DMS153 (cell line): ENCODE results near the gene BTRC.

Experiments used
- DNase-seq: peaks from one replicate; lab custom pipeline; 2025; lab: John Stamatoyannopoulos, UW

BTRC gene

DNA sequence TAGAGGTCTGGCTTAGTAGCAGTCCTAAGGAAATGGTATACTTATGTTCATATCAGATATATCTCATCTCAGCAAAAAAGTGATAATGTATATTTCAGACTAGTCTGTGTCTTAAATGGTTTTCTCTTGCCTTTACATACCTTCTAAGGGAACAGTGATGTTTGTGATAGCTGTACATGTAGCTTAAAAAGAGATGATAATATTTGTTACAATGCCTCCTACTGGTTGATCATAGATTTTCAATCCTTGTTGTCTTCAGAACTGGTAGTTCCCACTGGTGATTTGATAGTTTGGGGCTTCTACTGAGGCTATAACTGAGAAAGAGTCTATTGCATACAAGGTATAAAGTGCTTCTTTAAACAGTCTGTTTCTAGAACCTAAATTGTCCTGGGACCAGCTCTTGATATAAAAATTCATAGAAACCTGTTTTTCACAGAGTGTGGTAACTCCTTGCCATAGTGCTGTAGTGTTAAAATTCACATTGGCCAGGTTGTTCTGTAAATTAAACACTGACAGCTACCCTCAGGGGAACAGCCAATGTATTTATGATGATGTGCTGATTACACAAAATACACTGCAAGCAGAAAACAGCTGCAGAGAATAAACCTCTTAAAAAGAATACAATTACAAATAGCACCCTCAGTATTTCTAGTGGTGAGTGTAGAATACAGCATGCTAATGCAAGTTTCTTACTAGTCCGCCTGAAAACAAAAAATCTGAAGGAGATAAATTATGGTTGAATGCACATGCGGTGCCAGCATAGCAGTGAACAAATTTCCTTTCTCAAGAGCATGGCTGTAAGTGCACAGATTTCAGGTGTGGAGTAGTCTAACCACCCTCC lies 90.3 kb downstream of the BTRC start:
- no peak for DNase-seq

DNA sequence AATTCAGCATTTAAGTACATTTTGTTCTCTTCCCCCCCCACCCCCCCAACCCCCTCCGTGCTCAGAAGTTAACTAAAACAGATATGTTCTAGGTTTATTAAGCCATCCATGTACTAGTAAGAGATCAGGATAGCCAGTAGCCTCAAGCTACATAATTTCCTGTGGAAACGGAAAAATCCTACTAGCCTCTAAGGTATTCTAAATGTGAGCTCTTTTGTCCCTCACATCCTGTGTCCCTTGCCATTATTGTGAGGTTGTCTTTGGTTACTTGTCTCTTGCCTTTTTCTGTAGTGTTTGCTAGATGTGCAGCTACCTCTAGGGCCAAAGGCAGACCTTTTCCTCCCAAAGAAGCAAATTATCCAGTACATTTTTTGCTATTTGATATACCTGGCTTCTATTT lies 92.1 kb downstream of the BTRC start:
- no peak for DNase-seq

DNA sequence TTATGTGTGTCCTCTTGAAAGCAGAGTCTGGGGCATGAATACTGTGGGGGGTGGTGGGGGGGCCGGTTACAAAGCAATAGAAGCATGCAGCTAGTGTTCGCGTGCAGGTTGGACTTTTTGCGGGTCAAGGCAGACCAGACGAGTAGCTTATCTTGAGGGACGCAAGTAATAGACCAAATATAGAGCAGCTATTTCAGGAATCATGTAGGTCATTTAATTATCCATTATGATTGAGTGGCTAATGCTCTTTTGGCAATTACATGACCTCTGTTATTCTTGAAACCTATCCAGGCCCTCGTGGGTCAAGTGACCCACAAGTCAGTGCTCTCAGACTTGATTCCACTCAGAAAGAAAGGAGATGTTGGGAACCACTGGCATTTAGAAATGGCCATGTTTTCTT lies 93.0 kb downstream of the BTRC start:
- no peak for DNase-seq

DNA sequence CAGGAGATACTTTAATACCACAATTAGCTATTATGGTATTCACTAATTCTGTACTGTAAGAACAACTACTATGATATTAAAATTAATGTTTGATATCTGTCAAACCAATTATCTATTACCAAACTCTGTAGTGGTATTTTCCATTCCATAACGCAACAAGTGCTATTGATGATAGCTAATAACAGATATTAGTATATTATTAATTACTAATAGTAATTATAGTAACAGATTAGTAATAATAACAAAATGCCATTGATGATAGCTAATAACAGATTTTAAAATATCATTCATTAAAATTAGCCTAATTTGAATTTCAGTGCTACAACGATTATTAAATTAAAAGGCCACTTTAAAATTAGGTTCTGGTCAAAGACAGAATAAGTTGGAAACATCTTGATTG lies 93.5 kb downstream of the BTRC start:
- no peak for DNase-seq

DNA sequence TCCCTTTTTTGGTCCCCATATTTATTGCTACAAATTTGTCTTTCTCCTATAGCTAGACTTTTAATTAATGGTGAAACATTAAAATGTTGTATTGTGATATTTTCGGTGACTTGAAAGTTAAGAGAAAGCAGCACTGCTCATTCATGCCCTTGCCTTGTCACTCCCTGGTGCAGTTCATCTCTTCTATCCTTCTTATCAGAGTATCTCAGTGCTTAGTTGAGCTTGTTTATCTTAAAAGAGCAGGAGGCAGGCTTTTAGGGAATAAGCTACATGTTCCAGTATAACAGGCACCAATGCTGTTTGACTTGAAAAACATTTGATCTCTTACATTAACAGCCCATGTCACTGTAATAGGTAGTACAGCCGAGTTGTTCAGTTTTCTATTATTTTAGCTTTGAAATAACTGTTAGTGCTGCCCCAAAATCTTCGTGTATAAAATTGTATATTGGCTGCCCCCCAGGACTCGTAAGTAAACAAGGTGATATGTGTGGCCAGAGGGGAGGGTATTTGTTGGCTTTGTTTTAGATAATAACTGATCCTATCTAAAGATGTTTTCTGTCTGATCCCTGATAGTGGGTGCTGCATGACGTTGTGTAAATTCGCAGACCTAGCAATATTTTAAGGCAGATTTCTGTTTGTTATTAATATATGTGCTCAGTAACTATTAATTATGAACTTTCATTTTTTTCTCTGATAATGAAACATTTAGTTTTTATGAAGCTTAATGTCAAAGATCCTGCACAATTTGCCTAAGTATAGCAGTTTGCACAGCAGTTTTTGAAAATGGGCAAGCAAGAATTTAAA lies 96.5 kb downstream of the BTRC start:
- no peak for DNase-seq

DNA sequence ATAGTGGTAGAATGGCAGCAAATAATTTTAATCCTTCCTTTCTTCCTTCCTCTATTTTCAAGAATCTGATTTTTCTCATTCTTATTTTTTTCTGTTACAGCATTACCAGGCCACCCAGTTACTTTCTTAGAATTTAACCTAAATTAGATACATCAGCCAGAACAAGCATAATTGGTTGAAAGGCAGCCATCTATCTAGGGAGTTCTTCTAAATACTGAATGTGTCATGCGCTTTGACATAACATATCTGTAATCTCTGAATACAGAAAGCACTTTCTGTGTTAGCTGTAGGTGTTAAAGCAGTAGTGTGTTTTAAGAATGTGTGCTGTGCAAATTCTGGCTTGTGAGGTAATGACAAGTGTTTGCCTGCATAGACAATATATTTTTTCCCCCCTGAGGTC lies 97.3 kb downstream of the BTRC start:
- no peak for DNase-seq

DNA sequence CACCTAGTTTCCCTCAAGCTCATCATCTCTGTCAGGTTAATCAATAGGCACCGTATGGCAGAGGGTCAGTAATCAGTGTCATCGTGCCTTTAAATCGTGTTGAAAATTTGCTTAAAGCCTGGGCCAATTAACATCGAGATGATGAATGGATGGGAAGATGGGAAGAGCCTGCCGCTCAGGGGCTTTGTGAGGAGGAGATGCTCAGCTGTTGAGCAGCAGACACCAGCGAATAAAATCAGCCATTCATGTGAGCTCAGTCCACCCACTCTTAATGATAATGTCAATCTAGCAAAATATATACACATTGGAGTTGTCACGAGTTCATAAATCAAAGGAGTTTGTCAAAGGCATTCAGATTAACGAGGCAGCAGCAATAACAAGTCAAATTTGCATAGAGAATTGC lies 97.7 kb downstream of the BTRC start:
- DNase-seq: no peak

DNA sequence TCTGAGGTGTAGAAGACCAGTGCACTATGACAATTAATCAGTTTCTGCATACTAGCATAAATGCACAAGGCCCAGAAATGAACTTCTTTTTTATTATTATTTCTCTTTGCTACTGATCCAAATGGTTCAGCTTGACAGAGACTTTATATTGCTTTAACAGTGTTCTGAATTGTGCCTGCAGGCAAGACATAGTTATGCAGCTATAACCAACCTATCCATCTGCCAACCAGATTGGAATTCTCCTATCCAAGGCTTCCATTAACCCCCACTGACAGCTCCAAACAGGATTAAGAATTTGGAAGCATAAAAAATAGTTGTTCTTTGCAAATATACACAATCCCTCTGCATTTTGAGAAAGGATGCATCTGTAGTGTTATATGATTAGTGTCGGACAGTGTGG lies 98.2 kb downstream of the BTRC start:
- DNase-seq: no peak

DNA sequence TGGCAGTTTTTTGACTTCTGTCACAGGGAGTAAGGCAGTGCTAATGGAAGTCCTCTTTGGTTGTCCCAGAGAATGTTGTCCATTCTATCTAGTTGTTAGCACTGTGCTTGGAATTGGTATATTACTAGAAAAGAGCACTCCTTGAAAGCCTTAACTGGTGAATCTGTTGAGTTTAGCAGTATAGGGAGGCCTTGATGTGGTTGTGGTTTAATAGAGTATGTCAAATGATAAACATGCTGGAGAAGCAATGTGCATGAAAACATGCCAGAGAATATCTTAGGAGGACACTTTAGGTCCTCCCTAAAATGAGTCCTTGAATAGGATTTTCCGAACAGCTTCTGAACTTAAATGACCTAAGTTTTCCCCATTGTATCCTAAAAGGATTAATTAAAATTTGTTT lies 98.6 kb downstream of the BTRC start:
- DNase-seq: no peak

DNA sequence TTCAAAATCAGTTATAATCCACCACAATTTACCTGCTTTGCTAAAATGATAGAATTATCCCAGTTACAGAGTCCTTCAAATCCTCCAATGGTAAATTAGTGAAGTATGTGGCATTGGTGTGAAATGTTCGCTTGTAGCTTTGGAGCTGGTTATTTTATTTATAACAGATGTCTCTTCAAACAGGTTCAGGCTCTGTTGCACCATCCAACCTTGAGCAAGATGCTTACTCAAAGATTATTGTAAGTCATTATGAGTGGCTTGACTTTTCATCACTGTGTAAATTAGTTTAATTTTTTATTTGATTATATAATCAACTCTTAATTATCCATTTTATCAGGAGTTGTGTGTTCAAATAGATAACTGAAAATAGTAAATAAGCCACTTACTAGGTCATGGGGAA lies 99.4 kb downstream of the BTRC start:
- no peak for DNase-seq

DNA sequence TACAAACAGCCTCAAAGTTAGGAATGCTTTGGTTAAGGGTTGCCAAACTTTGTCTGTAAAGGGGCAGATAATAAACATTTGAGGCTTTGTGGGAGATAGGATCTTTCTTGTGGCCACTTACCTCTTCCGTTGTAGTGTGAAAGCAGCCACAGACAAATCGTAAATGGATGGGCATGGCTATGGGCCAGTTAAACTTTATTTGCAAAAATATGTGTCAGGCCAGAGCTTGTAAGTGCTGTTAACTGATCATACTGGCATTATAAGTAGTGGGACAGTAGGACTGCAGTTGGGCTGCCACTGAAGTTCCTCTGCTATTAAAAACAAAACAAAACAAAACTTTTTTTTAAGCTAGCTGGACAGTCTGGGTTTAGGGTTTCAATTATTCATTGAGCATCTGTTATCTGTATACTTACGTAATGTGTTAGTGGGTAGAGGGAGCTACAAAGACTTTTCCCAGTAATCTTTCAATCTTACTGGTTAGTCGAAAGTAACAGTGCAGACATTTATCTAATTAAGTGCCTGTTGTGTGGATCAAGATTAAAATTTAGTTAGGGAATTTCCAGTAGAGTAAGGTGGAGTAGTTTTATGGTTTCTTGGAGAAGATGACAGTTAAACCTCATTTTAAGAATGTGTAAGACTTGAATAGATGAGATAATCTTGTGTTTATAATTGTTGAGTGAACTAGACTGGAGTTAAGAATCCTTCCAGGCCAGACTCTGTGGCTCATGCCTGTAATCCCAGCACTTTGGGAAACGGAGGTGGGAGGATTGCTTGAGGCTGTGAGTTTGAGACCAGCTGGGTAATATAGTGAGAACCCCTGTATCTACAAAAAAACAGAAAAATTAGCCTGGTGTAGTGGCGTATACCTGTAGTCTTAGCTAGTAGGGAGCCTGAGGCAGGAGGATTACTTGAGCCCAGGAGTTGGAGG lies 100.1 kb downstream of the BTRC start:
- no peak for DNase-seq

DNA sequence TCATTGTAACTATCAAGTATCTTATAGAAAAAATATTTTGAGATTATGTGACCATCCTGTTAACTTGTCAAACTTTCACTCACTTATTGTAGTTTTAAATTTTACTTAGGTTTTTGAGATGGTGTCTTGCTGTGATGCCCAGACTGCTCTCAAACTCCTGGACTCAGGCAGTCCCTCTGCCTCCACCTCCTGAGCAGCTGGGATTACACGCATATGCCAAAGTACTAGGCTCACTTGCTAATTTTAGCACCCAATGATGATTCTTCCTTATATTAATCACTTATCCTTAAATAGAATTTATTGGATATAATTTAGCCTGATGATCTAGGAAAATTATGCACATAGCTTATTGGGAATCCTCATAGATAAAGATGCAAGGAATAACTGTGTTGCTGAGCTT lies 104.9 kb downstream of the BTRC start:
- no peak for DNase-seq

DNA sequence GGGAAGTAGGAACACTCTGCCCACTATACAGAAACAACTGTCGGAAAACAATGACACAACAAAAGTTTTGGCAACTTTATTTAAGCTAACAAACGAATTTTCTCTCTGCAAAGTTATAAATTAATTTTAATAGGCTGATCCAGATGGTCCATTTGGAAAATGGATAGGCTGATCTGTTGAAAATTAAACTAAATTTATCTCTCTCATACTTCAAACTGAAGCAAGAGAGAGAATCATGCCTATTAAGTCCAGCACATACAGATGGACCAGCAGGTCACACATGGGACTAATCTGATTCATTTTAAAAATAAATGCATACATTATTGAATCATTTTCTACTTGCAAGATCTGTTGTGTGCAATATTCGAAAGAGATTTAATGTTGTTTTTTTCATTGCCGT lies 110.1 kb downstream of the BTRC start:
- DNase-seq: no peak

DNA sequence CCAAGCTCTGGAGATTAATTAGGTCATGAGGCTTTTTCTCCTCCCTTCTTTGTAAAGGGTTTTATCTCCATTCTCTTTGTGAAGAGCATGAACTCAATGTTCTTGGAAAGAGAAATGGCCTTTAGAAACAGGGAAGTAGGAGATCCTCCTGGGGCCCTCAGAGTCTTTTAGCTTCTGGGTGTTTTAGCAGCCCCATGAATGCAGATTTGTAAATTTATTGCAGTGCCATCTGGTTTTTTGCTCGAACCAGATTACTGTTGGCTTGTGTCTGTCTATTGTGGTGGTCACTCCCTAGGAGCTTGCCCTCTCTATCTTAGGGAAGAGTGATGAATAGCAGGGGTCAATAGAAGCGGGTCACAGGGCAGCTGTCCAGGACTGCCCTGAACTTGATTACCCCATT lies 110.6 kb downstream of the BTRC start:
- no peak for DNase-seq

DNA sequence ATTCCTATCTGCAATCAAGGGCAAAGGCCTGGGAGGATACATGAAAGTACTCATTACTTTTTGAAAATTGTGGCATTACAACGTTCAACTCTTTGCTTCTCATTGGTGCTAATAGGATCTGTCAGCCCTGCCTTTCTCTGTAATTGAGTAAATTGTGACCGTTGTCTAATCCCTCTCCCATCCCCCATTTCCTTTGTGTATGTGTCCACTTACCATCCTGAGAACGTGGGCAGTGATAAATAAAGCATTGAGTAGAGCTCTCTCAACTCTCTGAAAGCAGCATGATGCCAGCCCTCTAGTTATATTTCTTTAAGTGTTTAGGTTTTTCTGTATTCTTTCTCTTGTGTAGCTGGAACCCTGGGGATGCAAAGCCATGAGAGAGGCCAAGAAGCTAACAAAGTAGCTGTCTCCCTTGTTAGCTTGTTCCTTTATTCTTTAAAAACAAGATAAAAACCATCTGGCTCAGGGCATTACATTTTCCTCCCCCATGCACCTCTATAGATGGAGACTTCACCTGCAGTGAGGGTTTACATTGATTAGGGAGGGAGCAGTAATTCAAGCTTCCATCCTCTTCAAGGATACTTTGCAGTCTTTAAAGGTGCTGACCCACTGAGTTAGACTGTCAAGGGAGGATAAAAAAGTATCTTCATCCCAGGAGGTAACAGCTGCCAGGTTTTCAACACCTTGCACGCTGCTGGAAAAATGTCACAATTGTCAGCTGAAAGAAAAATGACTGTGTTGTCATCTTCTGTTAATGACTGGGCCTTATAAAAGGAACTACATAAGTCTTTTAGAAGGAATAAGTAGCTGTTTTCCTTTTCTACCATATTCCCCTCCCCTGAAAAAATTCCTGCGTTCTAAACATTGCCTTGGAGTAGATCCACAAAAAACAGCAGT lies 112.3 kb downstream of the BTRC start:
- DNase-seq: peak; percentile 37

DNA sequence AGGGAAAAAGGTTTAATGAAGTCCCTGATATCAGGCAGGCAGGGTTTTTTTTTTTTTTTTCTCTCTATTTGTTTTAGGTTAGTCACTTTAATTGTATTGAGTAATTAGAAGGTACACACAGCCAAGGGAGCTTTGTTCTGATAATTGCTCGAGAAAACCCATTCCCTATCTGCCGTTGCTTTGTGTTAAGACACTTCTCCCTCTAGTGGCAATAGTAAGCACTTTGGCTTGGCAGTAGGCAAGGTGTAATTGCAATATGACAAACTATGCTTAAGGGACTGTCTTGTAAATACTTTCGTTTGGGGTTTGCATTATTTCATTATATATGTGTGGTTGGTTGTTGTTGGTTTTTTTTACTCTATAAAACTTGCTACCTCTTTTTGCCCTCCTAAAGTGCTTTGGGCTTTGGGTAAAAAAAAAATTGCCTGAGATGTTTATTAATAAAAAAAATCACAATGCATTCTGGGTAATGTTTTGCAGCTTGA lies 113.4 kb downstream of the BTRC start:
- DNase-seq: peak; percentile 84

DNA sequence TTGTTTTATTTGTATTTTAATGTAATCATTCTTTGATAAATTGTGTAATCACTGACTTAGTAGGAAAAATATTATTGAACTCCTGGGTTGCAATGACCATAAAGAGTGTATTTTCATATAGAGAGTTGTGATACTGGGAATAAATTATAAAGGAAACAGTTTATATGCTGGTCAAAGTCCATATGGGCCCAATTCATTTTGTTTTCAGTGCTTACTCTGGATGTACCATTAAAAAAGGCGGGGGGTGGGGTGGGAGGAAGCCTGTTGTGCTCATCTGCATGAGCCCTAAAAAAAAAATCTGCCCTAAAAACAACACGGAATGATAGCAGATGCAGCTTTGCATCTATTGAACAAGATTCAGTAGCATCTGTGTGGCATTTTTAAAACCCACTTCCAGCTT lies 114.2 kb downstream of the BTRC start:
- DNase-seq: no peak

DNA sequence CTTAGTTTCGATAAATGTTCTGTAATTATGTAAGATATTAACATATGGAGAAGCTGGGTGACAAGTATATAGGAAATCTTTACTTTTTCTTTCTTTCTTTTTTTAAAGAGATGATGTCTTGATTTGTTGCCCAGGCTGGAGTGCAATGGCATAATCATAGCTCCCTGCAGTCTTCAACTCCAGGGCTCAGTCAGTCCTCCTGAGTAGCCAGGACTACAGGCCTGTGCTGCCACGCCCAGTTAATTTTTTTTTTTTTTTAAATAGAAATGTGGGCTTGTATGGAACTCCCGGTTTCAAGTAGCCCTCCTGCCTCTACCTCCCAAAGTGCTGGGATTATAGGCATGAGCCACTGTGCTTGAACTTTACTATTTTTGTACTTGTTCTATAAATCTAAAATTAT lies 122.4 kb downstream of the BTRC start:
- DNase-seq: no peak

DNA sequence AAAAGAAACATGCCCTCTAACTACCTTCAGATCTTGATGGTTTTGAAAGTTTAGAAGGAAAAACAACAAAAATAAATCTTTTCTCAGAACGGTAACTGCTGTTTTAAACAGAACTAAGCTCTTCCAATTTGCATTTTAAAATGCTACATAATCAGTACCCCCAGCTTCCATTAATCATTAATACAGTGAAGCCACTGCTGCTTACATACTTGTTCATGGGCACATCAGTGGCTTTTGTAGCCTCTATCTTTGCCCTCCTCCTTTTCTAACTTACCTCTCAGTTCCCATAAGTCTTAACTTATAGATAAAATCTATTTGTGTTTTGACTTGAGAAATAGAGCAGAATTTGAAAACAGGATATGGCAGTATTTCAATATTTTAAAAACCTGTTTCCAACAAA lies 125.0 kb downstream of the BTRC start:
- no peak for DNase-seq

DNA sequence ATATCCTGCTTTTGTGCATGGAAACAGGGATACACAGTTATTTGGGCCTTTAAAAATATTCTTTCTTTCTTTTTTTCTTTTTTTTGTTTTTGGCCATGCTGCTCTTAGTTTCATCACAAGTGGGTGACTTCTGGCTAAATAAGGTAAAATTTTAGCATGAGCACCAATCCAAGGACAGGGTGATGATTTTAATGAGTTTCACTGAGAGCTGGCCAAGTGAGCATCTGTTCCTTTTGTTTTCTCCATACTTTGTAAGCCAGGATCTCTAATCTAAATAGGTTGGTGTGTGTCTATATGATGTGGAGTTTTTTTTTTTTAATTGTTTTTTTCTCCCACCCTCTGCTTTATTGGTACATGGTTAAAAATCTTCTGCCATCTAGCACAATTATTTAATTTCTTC lies 127.3 kb downstream of the BTRC start:
- no peak for DNase-seq

DNA sequence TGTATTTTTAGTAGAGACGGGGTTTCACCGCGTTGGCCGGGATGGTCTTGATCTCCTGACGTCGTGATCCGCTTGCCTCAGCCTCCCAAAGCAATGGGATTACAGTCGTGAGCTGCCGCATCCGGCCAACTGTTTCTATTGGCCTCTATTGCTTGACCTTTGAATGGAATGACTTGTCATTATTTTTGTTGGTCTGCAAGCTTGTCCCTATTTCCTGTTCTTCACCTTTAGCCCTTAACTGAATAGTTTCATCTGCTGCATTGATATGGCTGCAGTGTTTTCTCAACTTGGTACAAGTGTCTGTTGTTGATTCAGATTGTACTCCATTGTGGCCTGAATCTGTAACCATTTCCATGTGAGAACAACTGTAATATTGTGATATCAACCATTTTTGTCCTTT lies 128.6 kb downstream of the BTRC start:
- DNase-seq: no peak
